H9 (cell line): ENCODE results near the gene C1orf141. TPM values are rescaled to one million over a fixed set of nuclear protein-coding genes. Genes with fewer than 3 reads are reported as not detected.

Experiments
- DNase-seq: peaks from one replicate; pipeline ENCODE4 v3.0.0-alpha.2; 2017
- H2AFZ ChIP-seq: one replicate; pipeline ENCODE4 v1.6.1; 2013; ENCODE audit warnings: mild to moderate bottlenecking, low read length, control low read depth, moderate library complexity
- H2AK5ac ChIP-seq: 2 replicates; pipeline ENCODE4 v1.6.1; 2013; ENCODE audit warnings: low read length, control low read depth, mixed read lengths; ENCODE audit not compliant: insufficient read length
- H2BK120ac ChIP-seq: one replicate; pipeline ENCODE4 v1.6.1; 2013; ENCODE audit warnings: low read depth, mild to moderate bottlenecking, low read length, control low read depth, inconsistent platforms; ENCODE audit not compliant: poor library complexity, severe bottlenecking
- H2BK12ac ChIP-seq: 2 replicates; pipeline ENCODE4 v1.6.1; 2013; ENCODE audit warnings: low read length, control low read depth, mixed read lengths, low read depth; ENCODE audit not compliant: insufficient read length
- H2BK15ac ChIP-seq: 2 replicates; pipeline ENCODE4 v1.6.1; 2013; ENCODE audit warnings: low read depth, low read length, control low read depth
- H2BK20ac ChIP-seq: one replicate; pipeline ENCODE4 v1.6.1; 2013; ENCODE audit warnings: low read depth, mild to moderate bottlenecking, low read length, control low read depth, inconsistent platforms; ENCODE audit not compliant: poor library complexity, severe bottlenecking
- H2BK5ac ChIP-seq: 2 replicates; pipeline ENCODE4 v1.6.1; 2013; ENCODE audit warnings: low read length, control low read depth, mixed read lengths; ENCODE audit not compliant: insufficient read length
- H3K14ac ChIP-seq: 2 replicates; pipeline ENCODE4 v1.6.1; 2013; ENCODE audit warnings: low read length, control low read depth; ENCODE audit not compliant: insufficient read depth
- H3K18ac ChIP-seq: 2 replicates; pipeline ENCODE4 v1.6.1; 2013; ENCODE audit warnings: low read depth, mild to moderate bottlenecking, mixed read lengths, low read length, control low read depth; ENCODE audit not compliant: insufficient read length
- H3K23ac ChIP-seq: 2 replicates; pipeline ENCODE4 v1.6.1; 2013; ENCODE audit warnings: low read length, control low read depth, mixed read lengths, low read depth; ENCODE audit not compliant: insufficient read length
- H3K23me2 ChIP-seq: 2 replicates; pipeline ENCODE4 v1.6.1; 2013; ENCODE audit warnings: low read depth, mild to moderate bottlenecking, mixed read lengths, low read length, control low read depth; ENCODE audit not compliant: insufficient read length, poor library complexity, severe bottlenecking
- H3K27ac ChIP-seq: 2 replicates; pipeline ENCODE4 v1.5.1; 2013; ENCODE audit warnings: low read length, control low read depth, mixed read lengths, low read depth; ENCODE audit not compliant: insufficient read length
- H3K27me3 ChIP-seq: 2 replicates; pipeline ENCODE4 v1.6.1; 2013; ENCODE audit warnings: low read length, control low read depth, inconsistent platforms; ENCODE audit not compliant: insufficient read depth
- H3K4ac ChIP-seq: 2 replicates; pipeline ENCODE4 v1.6.1; 2013; ENCODE audit warnings: low read depth, mild to moderate bottlenecking, control low read depth, inconsistent platforms, low read length, moderate library complexity
- H3K4me1 ChIP-seq: 2 replicates; pipeline ENCODE4 v1.6.1; 2013; ENCODE audit warnings: low read length, control low read depth, inconsistent platforms; ENCODE audit not compliant: insufficient read depth
- H3K4me2 ChIP-seq: 2 replicates; pipeline ENCODE4 v1.6.1; 2013; ENCODE audit warnings: low read length, control low read depth, mixed read lengths; ENCODE audit not compliant: insufficient read length, insufficient read depth
- H3K56ac ChIP-seq: 2 replicates; pipeline ENCODE4 v1.6.1; 2013; ENCODE audit warnings: low read depth, mild to moderate bottlenecking, mixed read lengths, low read length, control low read depth; ENCODE audit not compliant: insufficient read length
- H3K79me1 ChIP-seq: 2 replicates; pipeline ENCODE4 v1.6.1; 2013; ENCODE audit warnings: low read depth, mild to moderate bottlenecking, moderate library complexity, low read length, control low read depth, inconsistent platforms; ENCODE audit not compliant: insufficient read depth, poor library complexity, severe bottlenecking
- H3K79me2 ChIP-seq: 2 replicates; pipeline ENCODE4 v1.6.1; 2013; ENCODE audit warnings: low read length, control low read depth, inconsistent platforms; ENCODE audit not compliant: insufficient read depth
- H3K9ac ChIP-seq: 2 replicates; pipeline ENCODE4 v1.6.1; 2013; ENCODE audit warnings: low read length, control low read depth, mixed read lengths; ENCODE audit not compliant: insufficient read length; ENCODE audit errors: extremely low read depth
- H3K9me3 ChIP-seq: one replicate; pipeline ENCODE4 v1.6.1; 2013; ENCODE audit warnings: low read depth, low read length, inconsistent platforms; ENCODE audit not compliant: control insufficient read depth
- H3T11ph ChIP-seq: one replicate; pipeline ENCODE4 v1.6.1; 2013; ENCODE audit warnings: mild to moderate bottlenecking, low read length, control low read depth, inconsistent platforms
- H4K20me1 ChIP-seq: one replicate; pipeline ENCODE4 v1.6.1; 2013; ENCODE audit not compliant: control insufficient read depth, insufficient read length, insufficient read depth
- H4K5ac ChIP-seq: 2 replicates; pipeline ENCODE4 v1.6.1; 2013; ENCODE audit warnings: low read depth, mild to moderate bottlenecking, mixed read lengths, low read length, control low read depth; ENCODE audit not compliant: insufficient read length
- H4K8ac ChIP-seq: replicated peaks from 2 replicates; pipeline ENCODE4 v1.6.1; 2013; ENCODE audit warnings: low read length, control low read depth, mixed read lengths, low read depth; ENCODE audit not compliant: insufficient read length
- H4K91ac ChIP-seq: 2 replicates; pipeline ENCODE4 v1.6.1; 2013; ENCODE audit warnings: low read depth, mild to moderate bottlenecking, moderate library complexity, mixed read lengths, low read length, control low read depth; ENCODE audit not compliant: insufficient read length
- H3K27ac Mint-ChIP-seq, 3 experiments: 2 replicates in 2 of 3; 3 replicates in 1 of 3; pipeline ENCODE4 v1.8.0; 2020 to 2021; ENCODE audit warnings: mixed read lengths in 3 of 3, mild to moderate bottlenecking in 1 of 3, moderate library complexity in 1 of 3
- H3K27me3 Mint-ChIP-seq: 2 replicates; pipeline ENCODE4 v1.8.0; 2021; ENCODE audit warnings: low read depth, mild to moderate bottlenecking, moderate library complexity, mixed read lengths
- H3K36me3 Mint-ChIP-seq, 3 experiments: 2 replicates in 2 of 3; 3 replicates in 1 of 3; pipeline ENCODE4 v1.8.0; 2020 to 2021; ENCODE audit warnings: low read depth in 3 of 3, mixed read lengths in 3 of 3; ENCODE audit not compliant: insufficient read depth in 1 of 3
- H3K4me1 Mint-ChIP-seq, 2 experiments: 2 replicates each; pipeline ENCODE4 v1.8.0; 2020; ENCODE audit warnings: mixed read lengths in 2 of 2
- H3K4me3 Mint-ChIP-seq, 2 experiments: 2 replicates in 1 of 2; 3 replicates in 1 of 2; pipeline ENCODE4 v1.8.0; 2020 to 2021; ENCODE audit warnings: mild to moderate bottlenecking in 2 of 2, mixed read lengths in 2 of 2, moderate library complexity in 1 of 2
- H3K9me3 Mint-ChIP-seq, 2 experiments: 2 replicates in 1 of 2; 3 replicates in 1 of 2; pipeline ENCODE4 v1.8.0; 2020; ENCODE audit warnings: mild to moderate bottlenecking in 2 of 2, mixed read lengths in 2 of 2, moderate library complexity in 1 of 2
- WGBS: extraction: QIAGEN DNeasy Blood & Tissue Kit; methylation state at CpG from one replicate; pipeline ENCODE4 v1.1.7; 2013; ENCODE audit warnings: missing lambda C conversion rate, low lambda C conversion rate, mixed read lengths; ENCODE audit not compliant: insufficient read length; ENCODE audit errors: extremely low coverage; 5-methylcytosine and 5-hydroxymethylcytosine counted together
- total RNA-seq: library from RNA; stranded (reverse); gene quantifications from 2 replicates; pipeline ENCODE4 v1.2.1, GENCODE V29; 2021
- TF ChIP-seq, protein P1 (sequence below): fragments of 200-600 bp; sonication (generic); conservative IDR thresholded peaks from 3 replicates; pipeline ENCODE4 v1.8.0; 2021; ENCODE audit warnings: antibody characterized with exemption, mild to moderate bottlenecking

Gene C1orf141
- total RNA-seq, 1 experiment from 2014 or later, result not detected

DNA sequence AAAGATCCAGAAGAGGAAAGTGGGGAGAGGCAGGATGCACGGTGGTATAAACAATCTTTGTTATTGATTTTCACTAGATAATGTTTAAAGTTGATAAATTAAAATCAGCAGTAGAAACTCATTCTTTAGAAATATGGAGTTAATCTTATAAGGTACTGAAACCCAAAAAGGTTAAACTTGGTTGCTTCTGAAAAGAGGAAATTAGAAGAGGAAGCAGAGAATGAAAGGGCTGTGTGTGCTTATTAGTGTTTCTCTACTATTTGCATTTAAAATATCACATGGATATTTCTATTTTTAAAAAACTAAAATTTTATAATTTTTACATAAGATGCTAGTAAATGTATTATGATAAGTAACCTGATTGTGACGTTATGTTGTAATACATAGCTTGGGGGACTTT is 24.4 kb downstream of the C1orf141 start:
- H2BK5ac ChIP-seq, result no peak overlapping the region
- H3K4me1 ChIP-seq, result no peaks in the 10 kb centered on the region
- no peak overlapping the region for H3K4me2 ChIP-seq
- TF ChIP-seq, protein P1, sequence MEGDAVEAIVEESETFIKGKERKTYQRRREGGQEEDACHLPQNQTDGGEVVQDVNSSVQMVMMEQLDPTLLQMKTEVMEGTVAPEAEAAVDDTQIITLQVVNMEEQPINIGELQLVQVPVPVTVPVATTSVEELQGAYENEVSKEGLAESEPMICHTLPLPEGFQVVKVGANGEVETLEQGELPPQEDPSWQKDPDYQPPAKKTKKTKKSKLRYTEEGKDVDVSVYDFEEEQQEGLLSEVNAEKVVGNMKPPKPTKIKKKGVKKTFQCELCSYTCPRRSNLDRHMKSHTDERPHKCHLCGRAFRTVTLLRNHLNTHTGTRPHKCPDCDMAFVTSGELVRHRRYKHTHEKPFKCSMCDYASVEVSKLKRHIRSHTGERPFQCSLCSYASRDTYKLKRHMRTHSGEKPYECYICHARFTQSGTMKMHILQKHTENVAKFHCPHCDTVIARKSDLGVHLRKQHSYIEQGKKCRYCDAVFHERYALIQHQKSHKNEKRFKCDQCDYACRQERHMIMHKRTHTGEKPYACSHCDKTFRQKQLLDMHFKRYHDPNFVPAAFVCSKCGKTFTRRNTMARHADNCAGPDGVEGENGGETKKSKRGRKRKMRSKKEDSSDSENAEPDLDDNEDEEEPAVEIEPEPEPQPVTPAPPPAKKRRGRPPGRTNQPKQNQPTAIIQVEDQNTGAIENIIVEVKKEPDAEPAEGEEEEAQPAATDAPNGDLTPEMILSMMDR, result no peak
- no peak overlapping the region for H3K56ac ChIP-seq
- no peak overlapping the region for H3K4me3 Mint-ChIP-seq
- no peaks in the 10 kb centered on the region for H3K79me1 ChIP-seq
- H3K18ac ChIP-seq, result no peak overlapping the region
- no peaks in the 10 kb centered on the region for H3K79me2 ChIP-seq
- peaks cover 0 to 4% (median 0%) of the 10 kb centered on the region in 3 experiments; a peak in 1 of 7 replicates for H3K36me3 Mint-ChIP-seq
- no peak overlapping the region for H3K23ac ChIP-seq
- DNase-seq, result no peak
- H3K27ac Mint-ChIP-seq, result no peak overlapping the region
- no peaks in the 10 kb centered on the region; the same call in 1 of the 2 replicates for H3K27me3 Mint-ChIP-seq
- H3K27me3 ChIP-seq, result no peaks in the 10 kb centered on the region
- H2BK20ac ChIP-seq, result no peak overlapping the region
- WGBS, result no CpG with 5 or more reads among the region's 2 CpGs
- H2BK12ac ChIP-seq, result no peak overlapping the region
- no peak overlapping the region for H4K5ac ChIP-seq
- H3T11ph ChIP-seq, result no peak overlapping the region
- H2AK5ac ChIP-seq, result no peak overlapping the region
- H3K9me3 ChIP-seq, result no peaks in the 10 kb centered on the region
- H3K4me1 Mint-ChIP-seq, result no peaks in the 10 kb centered on the region
- no peak overlapping the region for H3K4ac ChIP-seq
- peaks cover 0 to 5% of the 10 kb centered on the region in 2 experiments; a peak in 2 of 5 replicates for H3K9me3 Mint-ChIP-seq
- H2BK120ac ChIP-seq, result no peak overlapping the region
- no peaks in the 10 kb centered on the region for H4K20me1 ChIP-seq
- H3K23me2 ChIP-seq, result no peaks in the 10 kb centered on the region
- no peak overlapping the region for H4K91ac ChIP-seq
- no peak overlapping the region for H3K27ac ChIP-seq
- H2AFZ ChIP-seq, result no peak overlapping the region
- no peak overlapping the region for H4K8ac ChIP-seq
- no peak overlapping the region for H3K9ac ChIP-seq
- H2BK15ac ChIP-seq, result no peak overlapping the region
- no peak overlapping the region for H3K14ac ChIP-seq
